ENCODE results near the gene PAX2.

DNA sequence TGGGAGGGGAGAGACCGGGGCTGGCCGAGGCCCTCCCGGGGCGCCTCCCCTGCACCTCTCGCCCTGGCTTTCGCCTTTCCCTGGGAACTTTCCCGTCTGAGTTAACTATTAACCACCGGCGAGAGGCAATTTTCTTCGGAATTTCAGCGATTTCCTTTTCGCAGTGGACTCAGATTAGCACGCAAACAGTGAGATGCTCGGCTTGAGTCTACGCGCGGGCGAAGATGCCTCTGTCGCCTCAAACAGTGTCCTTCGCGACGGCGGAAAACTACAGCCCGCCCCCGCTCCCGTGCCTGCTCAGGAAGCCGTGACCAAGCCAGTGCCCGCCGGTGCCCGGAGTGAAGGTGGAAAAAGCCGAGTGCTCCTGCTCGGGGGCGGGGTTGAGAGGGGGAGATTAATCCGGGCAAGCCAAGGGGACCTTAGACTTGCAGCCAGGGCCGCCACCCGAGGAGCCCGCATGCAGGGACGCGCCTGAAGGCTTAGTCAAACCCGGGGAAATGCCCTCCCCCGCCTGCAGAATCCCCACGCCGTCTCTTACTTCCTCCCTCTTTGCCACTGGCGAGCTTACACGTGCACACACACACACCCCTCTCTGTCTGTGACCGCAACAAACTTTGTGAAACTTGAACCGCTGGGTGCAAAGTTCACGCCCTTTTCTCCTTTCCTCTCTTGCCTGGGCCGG, 14.5 kb upstream of the PAX2 start:
- TF ChIP-seq, protein P1, sequence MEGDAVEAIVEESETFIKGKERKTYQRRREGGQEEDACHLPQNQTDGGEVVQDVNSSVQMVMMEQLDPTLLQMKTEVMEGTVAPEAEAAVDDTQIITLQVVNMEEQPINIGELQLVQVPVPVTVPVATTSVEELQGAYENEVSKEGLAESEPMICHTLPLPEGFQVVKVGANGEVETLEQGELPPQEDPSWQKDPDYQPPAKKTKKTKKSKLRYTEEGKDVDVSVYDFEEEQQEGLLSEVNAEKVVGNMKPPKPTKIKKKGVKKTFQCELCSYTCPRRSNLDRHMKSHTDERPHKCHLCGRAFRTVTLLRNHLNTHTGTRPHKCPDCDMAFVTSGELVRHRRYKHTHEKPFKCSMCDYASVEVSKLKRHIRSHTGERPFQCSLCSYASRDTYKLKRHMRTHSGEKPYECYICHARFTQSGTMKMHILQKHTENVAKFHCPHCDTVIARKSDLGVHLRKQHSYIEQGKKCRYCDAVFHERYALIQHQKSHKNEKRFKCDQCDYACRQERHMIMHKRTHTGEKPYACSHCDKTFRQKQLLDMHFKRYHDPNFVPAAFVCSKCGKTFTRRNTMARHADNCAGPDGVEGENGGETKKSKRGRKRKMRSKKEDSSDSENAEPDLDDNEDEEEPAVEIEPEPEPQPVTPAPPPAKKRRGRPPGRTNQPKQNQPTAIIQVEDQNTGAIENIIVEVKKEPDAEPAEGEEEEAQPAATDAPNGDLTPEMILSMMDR (IDR thresholded peaks at IDR 0.05; ENCODE audit: insufficient read depth, low read depth, low read length), result no peak
- TF ChIP-seq EZH2 (IDR thresholded peaks at IDR 0.05; ENCODE audit: insufficient read depth, low read length), result peak; percentile 98

Data from astrocyte (in vitro differentiated cells and primary cell).